HCT116 (cell line): ENCODE results near the gene EML1. TPM values are rescaled to one million over a fixed set of nuclear protein-coding genes. Genes with fewer than 3 reads are reported as not detected.

Experiments
- ATAC-seq: fragments of 200-7000 bp; cut with Tn5 transposase; 2 replicates; pipeline ENCODE4 v1.9.1; 2020; ENCODE audit warnings: mild to moderate bottlenecking, moderate library complexity
- BruUV-seq: library from RNA; stranded (reverse); fragments of 400-500 nt; replicated peaks from 2 replicates; lab custom pipeline; 2021; lab: Mats Ljungman, UMichigan
- CTCF ChIA-PET: fragments of 300-600 bp; sonication (Branson Sonifier 250); formaldehyde crosslinking; loops from one replicate; lab custom pipeline; 2021; ENCODE audit warnings: antibody characterized with exemption; lab: Charles Lee
- POLR2A ChIA-PET: fragments of 300-600, 350-600 bp; sonication (Branson Sonifier 250); formaldehyde crosslinking; loops from one replicate; lab custom pipeline; 2021; ENCODE audit warnings: antibody characterized with exemption; lab: Charles Lee
- RAD21 ChIA-PET, 2 experiments: fragments of 300-600 bp; sonication (Branson Sonifier 250); formaldehyde crosslinking; loops; one replicate each; lab custom pipeline; 2023; ENCODE audit warnings: low total read pairs in 2 of 2; ENCODE audit not compliant: uncharacterized antibody in 2 of 2, unreplicated experiment in 2 of 2, low non-redundant PET in 1 of 2; lab: Charles Lee
- DNase-seq: peaks from one replicate; pipeline ENCODE4 v3.0.0-alpha.2; 2010; ENCODE audit warnings: low read depth, low spot score
- H2AFZ ChIP-seq: fragments of 200-600 bp; shearing (Covaris generic), sonication (generic); 2 replicates; pipeline ENCODE4 v1.6.1; 2017; ENCODE audit warnings: low read depth, mixed run types, mixed read lengths, antibody characterized with exemption, low read length; ENCODE audit not compliant: poor library complexity, severe bottlenecking
- H3K27ac ChIP-seq: 2 replicates; pipeline ENCODE4 v1.5.1; 2012; ENCODE audit warnings: low read depth, low read length
- H3K27me3 ChIP-seq: fragments of 200-600 bp; sonication (generic); 2 replicates; pipeline ENCODE4 v1.6.1; 2016; ENCODE audit warnings: mixed run types, low read length, mixed read lengths; ENCODE audit not compliant: insufficient read depth
- H3K36me3 ChIP-seq, 2 experiments: fragments of 200-500 bp in 1 of 2; fragments of 200-600 bp in 1 of 2; sonication (Bioruptor generic) in 1 of 2; sonication (generic) in 1 of 2; 2 replicates each; pipeline versions ENCODE4 v1.5.1 to v1.6.1; 2014 to 2016; ENCODE audit warnings: low read length in 2 of 2, inconsistent platforms in 1 of 2, mixed read lengths in 1 of 2, mixed run types in 1 of 2; ENCODE audit not compliant: insufficient read depth in 2 of 2, control insufficient read depth in 1 of 2
- H3K4me1 ChIP-seq, 2 experiments: fragments of 200-600 bp in 1 of 2; sonication (generic) in 1 of 2; 2 replicates each; pipeline versions ENCODE4 v1.5.1 to v1.6.1; 2012 to 2017; ENCODE audit warnings: low read length in 2 of 2, inconsistent platforms in 1 of 2, mild to moderate bottlenecking in 1 of 2, mixed read lengths in 1 of 2, mixed run types in 1 of 2, moderate library complexity in 1 of 2; ENCODE audit not compliant: insufficient read depth in 2 of 2, control insufficient read depth in 1 of 2
- H3K4me2 ChIP-seq: fragments of 200-600 bp; sonication (generic); 2 replicates; pipeline ENCODE4 v1.6.1; 2017; ENCODE audit warnings: mixed run types, low read length, mixed read lengths
- H3K4me3 ChIP-seq, 2 experiments: fragments of 200-600 bp in 1 of 2; sonication (generic) in 1 of 2; replicated peaks in 1 of 2; 2 replicates each; pipeline ENCODE4 v1.5.1; 2011 to 2016; ENCODE audit warnings: low read length in 2 of 2, control low read depth in 1 of 2, low read depth in 1 of 2, mild to moderate bottlenecking in 1 of 2, mixed read lengths in 1 of 2, mixed run types in 1 of 2
- H3K79me2 ChIP-seq: fragments of 200-600 bp; sonication (generic); 2 replicates; pipeline ENCODE4 v1.6.1; 2017; ENCODE audit warnings: mild to moderate bottlenecking, mixed run types, low read length, moderate library complexity, mixed read lengths; ENCODE audit not compliant: insufficient read depth
- H3K9ac ChIP-seq: fragments of 200-600 bp; sonication (generic); 2 replicates; pipeline ENCODE4 v1.6.1; 2016; ENCODE audit warnings: low read length, mixed read lengths
- H3K9me2 ChIP-seq: fragments of 200-600 bp; sonication (generic), shearing (Covaris generic); 2 replicates; pipeline ENCODE4 v1.6.1; 2017; ENCODE audit warnings: mixed run types, mild to moderate bottlenecking, moderate library complexity; ENCODE audit not compliant: insufficient read depth
- H3K9me3 ChIP-seq, 2 experiments: fragments of 200-500 bp in 1 of 2; fragments of 200-600 bp in 1 of 2; sonication (Bioruptor generic) in 1 of 2; sonication (generic) in 1 of 2; 2 replicates each; pipeline ENCODE4 v1.6.1; 2014 to 2017; ENCODE audit warnings: low read length in 2 of 2, mixed read lengths in 2 of 2, inconsistent platforms in 1 of 2, low read depth in 1 of 2, mild to moderate bottlenecking in 1 of 2, mixed run types in 1 of 2, moderate library complexity in 1 of 2; ENCODE audit not compliant: control insufficient read depth in 1 of 2, insufficient read depth in 1 of 2
- H4K20me1 ChIP-seq: fragments of 200-600 bp; sonication (generic), shearing (Covaris generic); 2 replicates; pipeline ENCODE4 v1.6.1; 2017; ENCODE audit warnings: mixed run types, mild to moderate bottlenecking, moderate library complexity; ENCODE audit not compliant: insufficient read depth
- CBX3 ChIP-seq: IDR thresholded peaks from 2 replicates; pipeline ENCODE4 v1.6.1; 2012; ENCODE audit warnings: low read depth
- EGR1 ChIP-seq: IDR thresholded peaks from 2 replicates; pipeline ENCODE4 v1.6.1; 2012; ENCODE audit warnings: low read depth
- ELF1 ChIP-seq: IDR thresholded peaks from 2 replicates; pipeline ENCODE4 v1.6.1; 2012; ENCODE audit warnings: low read depth, borderline replicate concordance
- EZH2phosphoT487 ChIP-seq: fragments of 200-600 bp; IDR thresholded peaks from 2 replicates; pipeline ENCODE4 v1.6.1; 2018; ENCODE audit warnings: antibody characterized with exemption, borderline replicate concordance
- FOSL1 ChIP-seq: IDR thresholded peaks from 2 replicates; pipeline ENCODE4 v1.6.1; 2012; ENCODE audit warnings: low read depth
- JUND ChIP-seq: IDR thresholded peaks from 2 replicates; pipeline ENCODE4 v1.6.1; 2012
- POLR2AphosphoS5 ChIP-seq: IDR thresholded peaks from 2 replicates; pipeline ENCODE4 v1.6.1; 2011; ENCODE audit warnings: mild to moderate bottlenecking, low read depth, low read length, moderate library complexity
- SP1 ChIP-seq: IDR thresholded peaks from 2 replicates; pipeline ENCODE4 v1.6.1; 2012; ENCODE audit warnings: low read depth
- SRF ChIP-seq: IDR thresholded peaks from 2 replicates; pipeline ENCODE4 v1.6.1; 2012; ENCODE audit warnings: low read depth
- TCF7L2 ChIP-seq: IDR thresholded peaks from 2 replicates; pipeline ENCODE4 v1.7.0; 2011; ENCODE audit warnings: borderline replicate concordance, inconsistent platforms; ENCODE audit not compliant: insufficient read depth, insufficient read length; ENCODE audit errors: extremely low read depth
- YY1 ChIP-seq: IDR thresholded peaks from 2 replicates; pipeline ENCODE4 v1.6.1; 2011; ENCODE audit warnings: low read length, low read depth, moderate library complexity, mild to moderate bottlenecking; ENCODE audit not compliant: insufficient replicate concordance; ENCODE audit errors: extremely low read depth
- ZNF274 ChIP-seq: fragments of 200-500 bp; sonication (Bioruptor generic); IDR thresholded peaks from 2 replicates; pipeline ENCODE4 v1.6.1; 2014; ENCODE audit warnings: mild to moderate bottlenecking, low read depth, low read length, inconsistent platforms
- intact Hi-C: fragments of 100-400 bp; cut with micrococcal nuclease; formaldehyde crosslinking; loops from 2 replicates; pipeline ENCODE4 v1.10.0; 2022
- total RNA-seq: library from RNA; stranded (reverse); gene quantifications from one replicate; pipeline ENCODE4 v1.2.1, GENCODE V29; 2021; ENCODE audit not compliant: unreplicated experiment
- TF ChIP-seq, protein P1 (sequence below): IDR thresholded peaks from 2 replicates; pipeline ENCODE4 v1.6.1; 2012; ENCODE audit warnings: low read depth
- TF ChIP-seq, protein P2 (sequence below): IDR thresholded peaks from 2 replicates; pipeline ENCODE4 v1.6.1; 2011; ENCODE audit warnings: mild to moderate bottlenecking, low read length, moderate library complexity; ENCODE audit not compliant: insufficient replicate concordance; ENCODE audit errors: extremely low read depth
- TF ChIP-seq, protein P3 (sequence below): IDR thresholded peaks from 2 replicates; pipeline ENCODE4 v1.6.1; 2012

The EML1 gene
- total RNA-seq, 1 experiment from 2014 or later: 7.4 TPM

DNA sequence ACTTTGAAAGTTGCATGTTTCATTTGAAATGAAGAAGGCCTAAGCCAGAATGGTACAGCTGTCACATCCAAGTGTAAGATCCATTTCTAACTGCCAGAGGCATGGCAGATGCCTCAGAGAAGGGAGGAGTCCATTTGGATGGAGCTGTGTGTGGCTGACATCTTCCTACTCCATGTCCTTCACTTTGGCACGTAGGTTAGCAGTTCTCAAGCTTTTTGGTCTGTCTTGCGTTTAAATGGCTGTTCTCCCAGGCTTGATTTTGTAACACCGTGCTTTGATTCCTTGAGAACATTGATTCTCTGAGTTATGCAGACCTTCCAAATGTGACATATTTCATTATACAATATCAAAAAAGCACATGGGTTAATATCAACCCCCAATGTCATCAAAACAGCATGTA, 23.4 kb downstream of the EML1 start:
- POLR2A ChIA-PET: no interaction called here
- H3K27me3 ChIP-seq: peaks cover 4% of the 10 kb centered on the region; the same call in 1 of the 2 replicates
- intact Hi-C loops: no loop called here

More for the DNA sequence above, 23.4 kb downstream of the EML1 start:
- no TSS peak for BruUV-seq
- H3K27ac ChIP-seq: no peak overlapping the region
- H3K79me2 ChIP-seq: no peaks in the 10 kb centered on the region
- H3K4me3 ChIP-seq: no peak overlapping the region
- no peak overlapping the region for H2AFZ ChIP-seq
- H3K4me1 ChIP-seq: no peaks in the 10 kb centered on the region
- H3K4me2 ChIP-seq: no peak overlapping the region
- ChIA-PET CTCF (no interaction called here), RAD21 (no interaction called here)
- no peaks in the 10 kb centered on the region for H3K9me2 ChIP-seq
- H3K36me3 ChIP-seq: no peaks in the 10 kb centered on the region
- H3K9ac ChIP-seq: no peak overlapping the region
- ATAC-seq: no peak
- no peak for TF ChIP-seq CBX3
- no peak for TF ChIP-seq POLR2AphosphoS5
- no peak for TF ChIP-seq ZNF274
- no peak for TF ChIP-seq EGR1
- no peak for TF ChIP-seq YY1
- TF ChIP-seq, protein P1, sequence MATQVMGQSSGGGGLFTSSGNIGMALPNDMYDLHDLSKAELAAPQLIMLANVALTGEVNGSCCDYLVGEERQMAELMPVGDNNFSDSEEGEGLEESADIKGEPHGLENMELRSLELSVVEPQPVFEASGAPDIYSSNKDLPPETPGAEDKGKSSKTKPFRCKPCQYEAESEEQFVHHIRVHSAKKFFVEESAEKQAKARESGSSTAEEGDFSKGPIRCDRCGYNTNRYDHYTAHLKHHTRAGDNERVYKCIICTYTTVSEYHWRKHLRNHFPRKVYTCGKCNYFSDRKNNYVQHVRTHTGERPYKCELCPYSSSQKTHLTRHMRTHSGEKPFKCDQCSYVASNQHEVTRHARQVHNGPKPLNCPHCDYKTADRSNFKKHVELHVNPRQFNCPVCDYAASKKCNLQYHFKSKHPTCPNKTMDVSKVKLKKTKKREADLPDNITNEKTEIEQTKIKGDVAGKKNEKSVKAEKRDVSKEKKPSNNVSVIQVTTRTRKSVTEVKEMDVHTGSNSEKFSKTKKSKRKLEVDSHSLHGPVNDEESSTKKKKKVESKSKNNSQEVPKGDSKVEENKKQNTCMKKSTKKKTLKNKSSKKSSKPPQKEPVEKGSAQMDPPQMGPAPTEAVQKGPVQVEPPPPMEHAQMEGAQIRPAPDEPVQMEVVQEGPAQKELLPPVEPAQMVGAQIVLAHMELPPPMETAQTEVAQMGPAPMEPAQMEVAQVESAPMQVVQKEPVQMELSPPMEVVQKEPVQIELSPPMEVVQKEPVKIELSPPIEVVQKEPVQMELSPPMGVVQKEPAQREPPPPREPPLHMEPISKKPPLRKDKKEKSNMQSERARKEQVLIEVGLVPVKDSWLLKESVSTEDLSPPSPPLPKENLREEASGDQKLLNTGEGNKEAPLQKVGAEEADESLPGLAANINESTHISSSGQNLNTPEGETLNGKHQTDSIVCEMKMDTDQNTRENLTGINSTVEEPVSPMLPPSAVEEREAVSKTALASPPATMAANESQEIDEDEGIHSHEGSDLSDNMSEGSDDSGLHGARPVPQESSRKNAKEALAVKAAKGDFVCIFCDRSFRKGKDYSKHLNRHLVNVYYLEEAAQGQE: no peak
- TF ChIP-seq SP1: no peak
- TF ChIP-seq FOSL1: no peak
- TF ChIP-seq, protein P2, sequence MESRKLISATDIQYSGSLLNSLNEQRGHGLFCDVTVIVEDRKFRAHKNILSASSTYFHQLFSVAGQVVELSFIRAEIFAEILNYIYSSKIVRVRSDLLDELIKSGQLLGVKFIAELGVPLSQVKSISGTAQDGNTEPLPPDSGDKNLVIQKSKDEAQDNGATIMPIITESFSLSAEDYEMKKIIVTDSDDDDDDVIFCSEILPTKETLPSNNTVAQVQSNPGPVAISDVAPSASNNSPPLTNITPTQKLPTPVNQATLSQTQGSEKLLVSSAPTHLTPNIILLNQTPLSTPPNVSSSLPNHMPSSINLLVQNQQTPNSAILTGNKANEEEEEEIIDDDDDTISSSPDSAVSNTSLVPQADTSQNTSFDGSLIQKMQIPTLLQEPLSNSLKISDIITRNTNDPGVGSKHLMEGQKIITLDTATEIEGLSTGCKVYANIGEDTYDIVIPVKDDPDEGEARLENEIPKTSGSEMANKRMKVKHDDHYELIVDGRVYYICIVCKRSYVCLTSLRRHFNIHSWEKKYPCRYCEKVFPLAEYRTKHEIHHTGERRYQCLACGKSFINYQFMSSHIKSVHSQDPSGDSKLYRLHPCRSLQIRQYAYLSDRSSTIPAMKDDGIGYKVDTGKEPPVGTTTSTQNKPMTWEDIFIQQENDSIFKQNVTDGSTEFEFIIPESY: no peak
- TF ChIP-seq ELF1: no peak
- TF ChIP-seq SRF: no peak
- no peak for TF ChIP-seq JUND
- TF ChIP-seq EZH2phosphoT487: no peak
- no peak for TF ChIP-seq TCF7L2
- TF ChIP-seq, protein P3, sequence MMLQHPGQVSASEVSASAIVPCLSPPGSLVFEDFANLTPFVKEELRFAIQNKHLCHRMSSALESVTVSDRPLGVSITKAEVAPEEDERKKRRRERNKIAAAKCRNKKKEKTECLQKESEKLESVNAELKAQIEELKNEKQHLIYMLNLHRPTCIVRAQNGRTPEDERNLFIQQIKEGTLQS: no peak
- TF ChIP-seq, all 23 proteins: peak for 0
- Histone ChIP-seq H3K9me3 (no peaks in the 10 kb centered on the region), H4K20me1 (no peaks in the 10 kb centered on the region)
- no peak for DNase-seq
